ENCODE measurements around the gene BLM.
A peak's percentile ranks its signal among the peaks of the same experiment; 100 is the strongest.
"Not testable (repeated sequence)": the region's sequence is repeated elsewhere in the genome, so short reads cannot be mapped to it uniquely, and the experiment has no call there.

The BLM gene

DNA sequence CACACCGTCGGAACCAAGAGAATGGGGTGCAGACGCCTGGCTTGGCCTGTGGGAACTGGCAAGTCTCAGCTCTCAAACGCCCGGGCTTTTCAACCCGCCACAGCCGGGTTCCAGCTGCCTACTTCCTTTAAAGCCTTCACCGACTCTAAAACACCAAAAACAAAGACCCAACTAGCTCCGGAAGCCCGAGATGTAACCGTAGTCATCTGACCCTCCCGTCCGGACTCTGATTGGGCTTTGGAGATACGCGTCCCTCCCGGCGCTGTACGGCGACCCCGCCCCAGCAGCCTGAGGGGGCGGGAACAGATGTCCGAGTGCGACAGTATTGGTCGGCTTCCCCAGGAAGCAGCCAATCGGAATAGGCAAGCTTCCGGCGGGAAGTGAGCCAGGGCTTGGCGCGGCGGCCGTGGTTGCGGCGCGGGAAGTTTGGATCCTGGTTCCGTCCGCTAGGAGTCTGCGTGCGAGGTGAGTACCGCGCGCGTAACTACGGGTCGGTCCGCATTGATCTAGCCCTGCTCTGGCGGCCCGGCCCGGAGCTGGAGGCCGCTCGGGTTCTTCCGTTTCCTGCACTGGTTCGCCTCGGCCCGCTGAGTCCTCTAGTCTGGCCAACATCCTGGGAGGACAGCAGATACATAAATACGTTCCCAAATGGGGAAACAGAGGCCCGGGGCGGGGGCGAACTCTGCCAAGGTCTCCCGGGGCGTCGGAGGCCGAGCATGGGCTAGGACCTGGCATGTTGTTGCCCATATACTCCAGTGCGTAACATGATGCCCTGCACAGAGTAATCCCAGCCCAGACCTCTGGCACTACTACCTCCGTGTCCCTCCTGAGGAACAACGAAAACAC lies at the start of gene BLM:
Gene BLM, plus strand, starts transcription at position 371 of the 846 bp plus-strand sequence. CDS start 30,047 bp downstream, outside the sequence.
- Histone ChIP-seq H3F3A (ENCODE audit: low read depth) (0 out of 2 replicates have a peak, but pooled peaks cover 2% of the 10 kb centered on the region), H2AFZ (ENCODE audit: low read length) (peak within 1 kb of the TSS; percentile 92), H3K79me2 (ENCODE audit: insufficient read depth, low read length) (peaks cover 59% of the 10 kb centered on the region), H3K9me2 (replicated peaks; ENCODE audit: low read depth, low read length) (no peaks in the 10 kb centered on the region), H3K4me2 (ENCODE audit: low read depth, low read length, poor library complexity, severe bottlenecking) (peak within 1 kb of the TSS; percentile 100), H3K4me3 (ENCODE audit: low read length, poor library complexity, severe bottlenecking) (peak within 1 kb of the TSS; percentile 89), H3K36me3 (ENCODE audit: insufficient read depth, low read length) (no peaks in the 10 kb centered on the region), H3K9me3 (ENCODE audit: insufficient read depth, low read depth, low read length) (no peaks in the 10 kb centered on the region), H3K27me3 (ENCODE audit: insufficient read depth, low read length, poor library complexity, severe bottlenecking) (no peaks in the 10 kb centered on the region), H3K9ac (ENCODE audit: low read depth, low read length, poor library complexity, severe bottlenecking) (peak within 1 kb of the TSS; percentile 99), H4K20me1 (ENCODE audit: insufficient read depth, low read length, poor library complexity, severe bottlenecking) (peaks cover 28% of the 10 kb centered on the region), H3K4me1 (ENCODE audit: insufficient read depth, low read length, poor library complexity, severe bottlenecking) (peaks cover 31% of the 10 kb centered on the region)
- TF ChIP-seq EZH2phosphoT487 (IDR thresholded peaks at IDR 0.05; ENCODE audit: borderline replicate concordance) = no peak
- TF ChIP-seq, protein P1, sequence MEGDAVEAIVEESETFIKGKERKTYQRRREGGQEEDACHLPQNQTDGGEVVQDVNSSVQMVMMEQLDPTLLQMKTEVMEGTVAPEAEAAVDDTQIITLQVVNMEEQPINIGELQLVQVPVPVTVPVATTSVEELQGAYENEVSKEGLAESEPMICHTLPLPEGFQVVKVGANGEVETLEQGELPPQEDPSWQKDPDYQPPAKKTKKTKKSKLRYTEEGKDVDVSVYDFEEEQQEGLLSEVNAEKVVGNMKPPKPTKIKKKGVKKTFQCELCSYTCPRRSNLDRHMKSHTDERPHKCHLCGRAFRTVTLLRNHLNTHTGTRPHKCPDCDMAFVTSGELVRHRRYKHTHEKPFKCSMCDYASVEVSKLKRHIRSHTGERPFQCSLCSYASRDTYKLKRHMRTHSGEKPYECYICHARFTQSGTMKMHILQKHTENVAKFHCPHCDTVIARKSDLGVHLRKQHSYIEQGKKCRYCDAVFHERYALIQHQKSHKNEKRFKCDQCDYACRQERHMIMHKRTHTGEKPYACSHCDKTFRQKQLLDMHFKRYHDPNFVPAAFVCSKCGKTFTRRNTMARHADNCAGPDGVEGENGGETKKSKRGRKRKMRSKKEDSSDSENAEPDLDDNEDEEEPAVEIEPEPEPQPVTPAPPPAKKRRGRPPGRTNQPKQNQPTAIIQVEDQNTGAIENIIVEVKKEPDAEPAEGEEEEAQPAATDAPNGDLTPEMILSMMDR (conservative IDR thresholded peaks at IDR 0.05; ENCODE audit: low read length) = no peak

DNA sequence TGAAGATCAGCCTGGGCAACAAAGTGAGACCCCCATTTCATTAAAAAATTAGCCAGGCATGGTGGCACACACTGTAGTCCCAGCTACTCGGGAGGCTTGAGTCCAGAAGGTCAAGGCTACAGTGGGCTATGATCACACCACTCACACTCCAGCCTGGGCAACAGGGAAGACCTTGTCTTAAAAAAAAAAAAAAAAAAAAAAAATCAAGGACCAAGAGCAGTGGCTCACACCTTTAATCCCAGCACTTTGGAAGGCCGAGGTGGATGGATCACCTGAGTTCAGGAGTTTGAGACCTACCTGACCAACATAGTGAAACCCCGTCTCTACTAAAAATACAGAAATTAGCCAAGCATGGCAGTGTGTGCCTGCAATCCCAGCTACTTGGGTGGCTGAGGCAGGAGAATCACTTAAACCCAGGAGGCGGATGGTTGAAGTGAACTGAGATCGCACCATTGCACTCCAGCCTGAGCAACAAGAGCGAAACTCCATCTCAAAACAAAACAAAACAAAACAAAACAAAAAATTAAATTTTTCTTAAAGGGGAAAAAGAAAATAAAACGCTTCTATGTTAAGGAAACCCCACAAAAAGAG lies 49.3 kb upstream of the BLM start:
- Histone ChIP-seq H3K4me3 (ENCODE audit: low read length, poor library complexity, severe bottlenecking) (peak overlapping the region; percentile 91), H3K4me1 (ENCODE audit: insufficient read depth, low read length, poor library complexity, severe bottlenecking) (peaks cover 41% of the 10 kb centered on the region), H3K4me2 (ENCODE audit: low read depth, low read length, poor library complexity, severe bottlenecking) (peak overlapping the region; percentile 88), H3K79me2 (ENCODE audit: insufficient read depth, low read length) (peaks cover 37% of the 10 kb centered on the region), H3K9ac (ENCODE audit: low read depth, low read length, poor library complexity, severe bottlenecking) (peak overlapping the region; percentile 95)
- H4K20me1 ChIP-seq (ENCODE audit: insufficient read depth, low read length, poor library complexity, severe bottlenecking); H3K9me2 ChIP-seq (replicated peaks; ENCODE audit: low read depth, low read length); H3F3A ChIP-seq (ENCODE audit: low read depth); H3K27me3 ChIP-seq (ENCODE audit: insufficient read depth, low read length, poor library complexity, severe bottlenecking); H3K36me3 ChIP-seq (ENCODE audit: insufficient read depth, low read length); H3K9me3 ChIP-seq (ENCODE audit: insufficient read depth, low read depth, low read length); H2AFZ ChIP-seq (ENCODE audit: low read length): not testable (repeated sequence)

DNA sequence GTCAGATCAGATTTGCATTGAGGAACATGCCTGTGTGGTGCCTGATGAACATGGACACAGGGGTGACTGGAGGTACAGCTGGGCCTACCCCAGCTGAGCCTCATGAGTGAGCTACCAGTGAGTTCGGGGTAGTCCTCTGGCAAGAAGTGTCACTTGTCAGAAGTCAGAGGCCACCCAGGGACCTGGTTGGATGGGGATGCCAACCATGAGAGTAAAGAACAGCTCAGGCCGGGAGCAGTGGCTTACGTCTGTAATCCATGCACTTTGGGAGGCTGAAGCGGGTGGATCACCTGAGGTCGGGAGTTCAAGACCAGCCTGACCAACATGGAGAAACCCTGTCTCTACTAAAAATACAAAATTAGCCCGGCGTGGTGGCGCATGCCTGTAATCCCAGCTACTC lies 46.5 kb upstream of the BLM start:
- not testable (repeated sequence) for H3K27me3 ChIP-seq (ENCODE audit: insufficient read depth, low read length, poor library complexity, severe bottlenecking); H3F3A ChIP-seq (ENCODE audit: low read depth); H3K9ac ChIP-seq (ENCODE audit: low read depth, low read length, poor library complexity, severe bottlenecking); H3K9me2 ChIP-seq (replicated peaks; ENCODE audit: low read depth, low read length); H3K4me2 ChIP-seq (ENCODE audit: low read depth, low read length, poor library complexity, severe bottlenecking); H4K20me1 ChIP-seq (ENCODE audit: insufficient read depth, low read length, poor library complexity, severe bottlenecking); H3K4me3 ChIP-seq (ENCODE audit: low read length, poor library complexity, severe bottlenecking); H3K9me3 ChIP-seq (ENCODE audit: insufficient read depth, low read depth, low read length); H3K36me3 ChIP-seq (ENCODE audit: insufficient read depth, low read length); H2AFZ ChIP-seq (ENCODE audit: low read length)
- H3K4me1 ChIP-seq (ENCODE audit: insufficient read depth, low read length, poor library complexity, severe bottlenecking) = peaks cover 28% of the 10 kb centered on the region
- H3K79me2 ChIP-seq (ENCODE audit: insufficient read depth, low read length) = 0 out of 2 replicates have a peak, but pooled peaks cover 12% of the 10 kb centered on the region

DNA sequence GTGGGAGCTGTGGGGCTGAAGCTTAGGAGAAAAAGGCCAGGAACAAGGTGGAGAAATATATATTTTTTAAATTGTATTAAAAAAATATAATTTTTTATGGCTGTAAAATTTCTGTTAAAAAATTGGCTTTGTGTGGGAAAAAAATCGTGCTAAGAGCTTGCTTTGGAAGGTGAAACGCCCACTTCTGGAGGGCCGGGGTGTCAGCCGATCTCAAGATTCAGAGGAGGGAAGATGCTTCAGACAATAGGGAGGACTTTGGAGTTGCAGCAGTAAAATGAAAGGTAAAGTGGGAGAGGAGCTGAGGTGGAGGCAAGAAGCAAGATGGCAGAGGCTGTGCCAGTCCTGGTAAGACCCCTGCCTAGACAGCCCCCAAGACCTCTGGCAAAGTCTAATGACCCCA lies 45.9 kb upstream of the BLM start:
- peaks cover 24% of the 10 kb centered on the region for H3K4me1 ChIP-seq (ENCODE audit: insufficient read depth, low read length, poor library complexity, severe bottlenecking)
- H4K20me1 ChIP-seq (ENCODE audit: insufficient read depth, low read length, poor library complexity, severe bottlenecking) = no peaks in the 10 kb centered on the region
- TF ChIP-seq, protein P1 (conservative IDR thresholded peaks at IDR 0.05; ENCODE audit: low read length) = no peak
- no peak for TF ChIP-seq EZH2phosphoT487 (IDR thresholded peaks at IDR 0.05; ENCODE audit: borderline replicate concordance)
- no peak overlapping the region for H3K4me2 ChIP-seq (ENCODE audit: low read depth, low read length, poor library complexity, severe bottlenecking)
- no peak overlapping the region for H3K4me3 ChIP-seq (ENCODE audit: low read length, poor library complexity, severe bottlenecking)
- 0 out of 2 replicates have a peak, but pooled peaks cover 10% of the 10 kb centered on the region for H3K79me2 ChIP-seq (ENCODE audit: insufficient read depth, low read length)
- H3K9me3 ChIP-seq (ENCODE audit: insufficient read depth, low read depth, low read length) = no peaks in the 10 kb centered on the region
- H2AFZ ChIP-seq (ENCODE audit: low read length) = no peak overlapping the region
- H3K27me3 ChIP-seq (ENCODE audit: insufficient read depth, low read length, poor library complexity, severe bottlenecking) = no peaks in the 10 kb centered on the region
- H3K9ac ChIP-seq (ENCODE audit: low read depth, low read length, poor library complexity, severe bottlenecking) = no peak overlapping the region
- peaks cover 1% of the 10 kb centered on the region; the same call in 1 of the 2 replicates for H3F3A ChIP-seq (ENCODE audit: low read depth)
- no peaks in the 10 kb centered on the region for H3K9me2 ChIP-seq (replicated peaks; ENCODE audit: low read depth, low read length)
- H3K36me3 ChIP-seq (ENCODE audit: insufficient read depth, low read length) = no peaks in the 10 kb centered on the region

DNA sequence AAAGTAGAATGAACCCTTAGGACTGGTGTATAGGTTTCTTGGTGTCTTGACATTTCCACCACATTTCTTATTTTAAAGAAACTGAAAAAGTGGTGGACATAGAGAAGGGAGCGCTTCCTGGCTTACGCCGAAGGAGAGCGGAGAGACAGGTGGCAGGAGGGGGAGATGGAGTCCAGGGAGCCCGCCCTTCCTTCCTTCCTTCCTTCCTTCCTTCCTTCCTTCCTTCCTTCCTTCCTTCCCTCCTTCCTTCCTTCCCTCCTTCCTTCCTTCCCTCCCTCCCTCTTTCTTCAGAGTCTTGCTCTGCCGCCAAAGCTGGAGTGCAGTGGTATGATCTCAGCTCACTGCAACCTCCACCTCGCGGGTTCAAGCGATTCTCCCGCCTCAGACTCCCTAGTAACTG lies 43.8 kb upstream of the BLM start:
- H3K9me2 ChIP-seq (replicated peaks; ENCODE audit: low read depth, low read length); H3K9me3 ChIP-seq (ENCODE audit: insufficient read depth, low read depth, low read length); H3K4me1 ChIP-seq (ENCODE audit: insufficient read depth, low read length, poor library complexity, severe bottlenecking); H3K4me3 ChIP-seq (ENCODE audit: low read length, poor library complexity, severe bottlenecking); H3K27me3 ChIP-seq (ENCODE audit: insufficient read depth, low read length, poor library complexity, severe bottlenecking); H3K79me2 ChIP-seq (ENCODE audit: insufficient read depth, low read length); H3K4me2 ChIP-seq (ENCODE audit: low read depth, low read length, poor library complexity, severe bottlenecking); H2AFZ ChIP-seq (ENCODE audit: low read length); H3F3A ChIP-seq (ENCODE audit: low read depth); H3K36me3 ChIP-seq (ENCODE audit: insufficient read depth, low read length); H3K9ac ChIP-seq (ENCODE audit: low read depth, low read length, poor library complexity, severe bottlenecking); H4K20me1 ChIP-seq (ENCODE audit: insufficient read depth, low read length, poor library complexity, severe bottlenecking): not testable (repeated sequence)
